H1 (cell line): ENCODE measurements around the gene GRIP1. TPM values are rescaled to one million over a fixed set of nuclear protein-coding genes. Genes with fewer than 3 reads are reported as not detected.

Experiments
- CTCF ChIA-PET: fragments of 300-600 bp; sonication (Branson Sonifier 250); formaldehyde crosslinking; loops from one replicate; lab custom pipeline; 2021; ENCODE audit not compliant: partially characterized antibody; lab: Charles Lee
- POLR2A ChIA-PET: fragments of 300-600 bp; sonication (Branson Sonifier 250); formaldehyde crosslinking; loops from one replicate; lab custom pipeline; 2021; ENCODE audit warnings: inconsistent platforms; ENCODE audit not compliant: partially characterized antibody; lab: Charles Lee
- DNase-seq, 2 experiments: peaks; one replicate each; pipeline versions ENCODE4 v3.0.0 to v3.0.0-alpha.2; 2010 to 2022; ENCODE audit warnings: low spot score in 2 of 2, low read depth in 1 of 2, mixed read lengths in 1 of 2
- FAIRE-seq: peaks from 2 replicates; lab custom pipeline; 2011; peaks lifted over from hg19 to GRCh38; lab: Jason Lieb, UNC
- H2AFZ ChIP-seq: 2 replicates; pipeline ENCODE4 v1.8.1; 2012; ENCODE audit warnings: low read length, inconsistent platforms
- H2AK5ac ChIP-seq: 2 replicates; pipeline ENCODE4 v1.6.1; 2013; ENCODE audit warnings: low read depth, low read length
- H2BK120ac ChIP-seq: replicated peaks from 2 replicates; pipeline ENCODE3; 2013; ENCODE audit warnings: low read depth, low read length, inconsistent platforms
- H2BK12ac ChIP-seq: 2 replicates; pipeline ENCODE4 v1.6.1; 2013; ENCODE audit warnings: low read depth, low read length
- H2BK15ac ChIP-seq: 2 replicates; pipeline ENCODE4 v1.6.1; 2013; ENCODE audit warnings: low read length
- H2BK20ac ChIP-seq: 2 replicates; pipeline ENCODE4 v1.6.1; 2013; ENCODE audit warnings: low read length
- H2BK5ac ChIP-seq: 2 replicates; pipeline ENCODE4 v1.6.1; 2013; ENCODE audit warnings: low read depth, low read length
- H3K14ac ChIP-seq: 2 replicates; pipeline ENCODE4 v1.6.1; 2013; ENCODE audit warnings: inconsistent platforms; ENCODE audit not compliant: insufficient read length
- H3K18ac ChIP-seq: 2 replicates; pipeline ENCODE4 v1.6.1; 2013; ENCODE audit warnings: low read length; ENCODE audit errors: extremely low read depth
- H3K23ac ChIP-seq: 2 replicates; pipeline ENCODE4 v1.6.1; 2013; ENCODE audit warnings: inconsistent platforms; ENCODE audit not compliant: insufficient read length
- H3K23me2 ChIP-seq: 2 replicates; pipeline ENCODE4 v1.6.1; 2013; ENCODE audit warnings: low read depth, low read length
- H3K27ac ChIP-seq: 2 replicates; pipeline ENCODE4 v1.6.1; 2011; ENCODE audit warnings: low read depth, low read length, inconsistent platforms
- H3K27me3 ChIP-seq, 4 experiments: replicated peaks in 1 of 4; 1 replicate in 1 of 4; 2 replicates in 3 of 4; pipeline versions ENCODE4 v1.6.1 to v1.8.1; 2011 to 2013; ENCODE audit warnings: low read length in 3 of 4, mild to moderate bottlenecking in 3 of 4, inconsistent platforms in 2 of 4, mixed read lengths in 2 of 4, moderate library complexity in 1 of 4; ENCODE audit not compliant: control insufficient read depth in 3 of 4, insufficient read depth in 3 of 4; ENCODE audit errors: extremely low read depth in 1 of 4
- H3K36me3 ChIP-seq, 4 experiments: 2 replicates each; pipeline versions ENCODE4 v1.6.1 to v1.8.1; 2011 to 2013; ENCODE audit warnings: mild to moderate bottlenecking in 4 of 4, low read length in 3 of 4, moderate library complexity in 2 of 4, control low read depth in 1 of 4, inconsistent platforms in 1 of 4; ENCODE audit not compliant: insufficient read depth in 4 of 4, control insufficient read depth in 2 of 4
- H3K4ac ChIP-seq: replicated peaks from 2 replicates; pipeline ENCODE3; 2013; ENCODE audit warnings: low read length, low read depth, mixed read lengths, inconsistent platforms; ENCODE audit not compliant: insufficient read length
- H3K4me1 ChIP-seq, 4 experiments: replicated peaks in 1 of 4; 1 replicate in 1 of 4; 2 replicates in 3 of 4; pipeline versions ENCODE4 v1.6.1 to v1.8.1; 2011 to 2013; ENCODE audit warnings: low read length in 3 of 4, inconsistent platforms in 2 of 4, mixed read lengths in 1 of 4; ENCODE audit not compliant: insufficient read depth in 4 of 4, control insufficient read depth in 3 of 4
- H3K4me2 ChIP-seq, 2 experiments: 2 replicates each; pipeline versions ENCODE4 v1.6.1 to v1.8.1; 2011 to 2013; ENCODE audit warnings: low read depth in 2 of 2, low read length in 2 of 2, control low read depth in 1 of 2, inconsistent platforms in 1 of 2, mild to moderate bottlenecking in 1 of 2; ENCODE audit not compliant: insufficient read depth in 1 of 2
- H3K4me3 ChIP-seq, 4 experiments: fragments of 200-600, 300-600 bp in 1 of 4; sonication (generic), shearing (Covaris generic), sonication (Bioruptor Twin) in 1 of 4; 2 replicates each; pipeline versions ENCODE4 v1.5.1 to v1.8.1; 2011 to 2016; ENCODE audit warnings: low read length in 4 of 4, low read depth in 3 of 4, control low read depth in 2 of 4, inconsistent platforms in 2 of 4, mild to moderate bottlenecking in 2 of 4, mixed read lengths in 1 of 4, moderate library complexity in 1 of 4; ENCODE audit not compliant: insufficient read depth in 2 of 4; ENCODE audit errors: extremely low read depth in 1 of 4
- H3K56ac ChIP-seq: replicated peaks from 2 replicates; pipeline ENCODE3; 2013; ENCODE audit warnings: low read depth, mild to moderate bottlenecking, mixed read lengths, low read length, inconsistent platforms; ENCODE audit not compliant: insufficient read length
- H3K79me1 ChIP-seq: 2 replicates; pipeline ENCODE4 v1.6.1; 2013; ENCODE audit warnings: low read depth, low read length, control low read depth
- H3K79me2 ChIP-seq, 2 experiments: 2 replicates each; pipeline versions ENCODE4 v1.6.1 to v1.8.1; 2012 to 2013; ENCODE audit warnings: low read length in 2 of 2, mild to moderate bottlenecking in 2 of 2, inconsistent platforms in 1 of 2; ENCODE audit not compliant: insufficient read depth in 2 of 2, control insufficient read depth in 1 of 2
- H3K9ac ChIP-seq, 4 experiments: replicated peaks in 1 of 4; 1 replicate in 1 of 4; 2 replicates in 3 of 4; pipeline versions ENCODE4 v1.6.1 to v1.8.1; 2011 to 2013; ENCODE audit warnings: low read depth in 3 of 4, low read length in 3 of 4, control low read depth in 2 of 4, mild to moderate bottlenecking in 2 of 4, moderate library complexity in 2 of 4, inconsistent platforms in 1 of 4; ENCODE audit errors: extremely low read depth in 1 of 4
- H3K9me3 ChIP-seq, 2 experiments: 2 replicates each; pipeline versions ENCODE4 v1.6.1 to v1.8.1; 2012 to 2013; ENCODE audit warnings: mild to moderate bottlenecking in 2 of 2, moderate library complexity in 2 of 2, control low read depth in 1 of 2, inconsistent platforms in 1 of 2, low read depth in 1 of 2, low read length in 1 of 2, mixed read lengths in 1 of 2; ENCODE audit not compliant: insufficient read depth in 2 of 2
- H4K20me1 ChIP-seq, 2 experiments: replicated peaks in 1 of 2; 2 replicates each; pipeline versions ENCODE3 to v1.8.1; 2011 to 2013; ENCODE audit warnings: inconsistent platforms in 2 of 2, low read length in 2 of 2, mild to moderate bottlenecking in 1 of 2; ENCODE audit not compliant: insufficient read depth in 2 of 2, control insufficient read depth in 1 of 2
- H4K5ac ChIP-seq: 2 replicates; pipeline ENCODE4 v1.6.1; 2013; ENCODE audit warnings: low read length, low read depth, mixed read lengths, inconsistent platforms; ENCODE audit not compliant: insufficient read length
- H4K8ac ChIP-seq: 2 replicates; pipeline ENCODE4 v1.8.0; 2013; ENCODE audit warnings: mild to moderate bottlenecking, moderate library complexity, low read length, inconsistent platforms; ENCODE audit not compliant: insufficient read depth; ENCODE audit errors: extremely low read depth
- H4K91ac ChIP-seq: replicated peaks from 2 replicates; pipeline ENCODE3; 2013; ENCODE audit warnings: low read length, mixed read lengths, inconsistent platforms; ENCODE audit not compliant: insufficient read length
- CEBPB ChIP-seq: IDR thresholded peaks from 2 replicates; pipeline ENCODE4 v1.6.1; 2012; ENCODE audit warnings: low read depth, low read length
- EGR1 ChIP-seq: IDR thresholded peaks from 2 replicates; pipeline ENCODE4 v1.6.1; 2011; ENCODE audit warnings: low read depth, low read length, borderline replicate concordance
- EP300 ChIP-seq, 2 experiments: IDR thresholded peaks; 1 replicate in 1 of 2; 2 replicates in 1 of 2; pipeline ENCODE4 v1.6.1; 2011 to 2012; ENCODE audit warnings: low read depth in 2 of 2, low read length in 2 of 2, mild to moderate bottlenecking in 2 of 2, borderline replicate concordance in 1 of 2, inconsistent platforms in 1 of 2, moderate library complexity in 1 of 2
- KDM4A ChIP-seq: IDR thresholded peaks from one replicate; pipeline ENCODE4 v1.7.1; 2012; ENCODE audit warnings: low read depth, mild to moderate bottlenecking, moderate library complexity, low read length, inconsistent platforms; ENCODE audit not compliant: severe bottlenecking
- SAP30 ChIP-seq: fragments of 300-600 bp; sonication (generic); IDR thresholded peaks from 2 replicates; pipeline ENCODE4 v1.7.1; 2012; ENCODE audit warnings: low read length, moderate library complexity, mild to moderate bottlenecking, inconsistent platforms; ENCODE audit not compliant: insufficient read depth, insufficient replicate concordance
- ZNF274 ChIP-seq: IDR thresholded peaks from 2 replicates; pipeline ENCODE4 v1.7.0; 2012; ENCODE audit warnings: low read length, borderline replicate concordance; ENCODE audit errors: extremely low read depth
- WGBS, 2 experiments: shearing (Covaris generic) in 1 of 2; methylation state at CpG; one replicate each; pipeline versions ENCODE4 v1.1.6 to v1.1.7; 2013 to 2015; ENCODE audit warnings: low lambda C conversion rate in 2 of 2, mixed read lengths in 2 of 2, inconsistent platforms in 1 of 2, low coverage in 1 of 2, missing lambda C conversion rate in 1 of 2; ENCODE audit not compliant: insufficient replicate concordance in 2 of 2, insufficient coverage in 1 of 2, insufficient read length in 1 of 2; ENCODE audit errors: extremely low coverage in 1 of 2, missing lambda C conversion rate in 1 of 2; 5-methylcytosine and 5-hydroxymethylcytosine counted together
- polyA plus RNA-seq, 7 experiments: library from polyadenylated mRNA; depleted of rRNA in 3 of 7; stranded (reverse) in 5 of 7; unstranded in 2 of 7; fragments of >200 nt in 5 of 7; fragments of 200-250 nt in 2 of 7; gene quantifications; 1 replicate in 5 of 7; 2 replicates in 1 of 7; 4 replicates in 1 of 7; pipeline versions ENCODE4 v1.2.1 to v1.2.3, GENCODE V29; 2011 to 2013; ENCODE audit warnings: missing spikeins in 2 of 7, mixed read lengths in 2 of 7
- total RNA-seq: library from RNA; stranded (reverse); fragmentation: NEBNext Ultra II Directional; extraction: Animal tissue kit (Norgen Biotek cat#: 25700); gene quantifications from 2 replicates; pipeline ENCODE4 v1.2.1, GENCODE V29; 2021

The GRIP1 gene
- total and polyA plus RNA-seq, 2 of the 8 experiments (the other 6 are each of a cell fraction or from before 2014, with no cell fraction given), result 4.5 to 27.3 TPM

GRCh38 chr12:66669541-66669940 is 9.3 kb downstream of the GRIP1 start:
- Histone ChIP-seq H3K27ac (no peak overlapping the region), H3K27me3 (no peaks in the 10 kb centered on the region), H3K4me2 (no peak overlapping the region), H3K56ac (no peak overlapping the region), H4K91ac (no peak overlapping the region), H3K14ac (no peak overlapping the region), H4K5ac (no peak overlapping the region), H3K23me2 (no peaks in the 10 kb centered on the region), H3K79me2 (no peaks in the 10 kb centered on the region), H3K79me1 (no peaks in the 10 kb centered on the region), H2AFZ (no peak overlapping the region), H3K18ac (no peak overlapping the region), H3K36me3 (no peaks in the 10 kb centered on the region), H2BK12ac (no peak overlapping the region), H2BK5ac (no peak overlapping the region), H3K23ac (no peak overlapping the region), H3K4me3 (no peak overlapping the region), H2BK20ac (no peak overlapping the region), H2BK120ac (no peak overlapping the region), H2BK15ac (no peak overlapping the region), H4K8ac (no peak overlapping the region), H3K4me1 (no peaks in the 10 kb centered on the region), H3K4ac (no peak overlapping the region), H3K9ac (no peak overlapping the region), H3K9me3 (no peaks in the 10 kb centered on the region), H2AK5ac (no peak overlapping the region), H4K20me1 (no peaks in the 10 kb centered on the region)
- no peak for TF ChIP-seq ZNF274
- TF ChIP-seq KDM4A, result no peak
- no peak for TF ChIP-seq CEBPB
- TF ChIP-seq SAP30, result no peak
- TF ChIP-seq EGR1, result no peak
- TF ChIP-seq EP300 (IDR thresholded peaks at IDR 0.05; ENCODE audit: borderline replicate concordance in 1 of 2, low read depth in 2 of 2, low read length in 2 of 2), result no peak
- ChIA-PET POLR2A (no interaction called here), CTCF (interaction anchor here (0.7 to 1.7 kb wide), 4 partner anchors 25 to 549 kb away, joined by 3 to 6 read pairs (median 4); no protein-coding TSS in a partner anchor)
- DNase-seq, result no peak
- WGBS, 2 experiments, result 69% methylated on average over 2 of the region's 2 CpGs; no CpG with 5 or more reads in 1 of the 2 experiments
- no peak for FAIRE-seq
